Measurements from ENCODE around the gene FKBP3.
"Not testable (repeated sequence)": the region's sequence is repeated elsewhere in the genome, so short reads cannot be mapped to it uniquely, and the experiment has no call there.

FKBP3 gene

GRCh38 chr14:45112896-45113781 is 21.1 kb downstream of the FKBP3 start:
- no peak for DNase-seq (ENCODE audit: low read depth in 2 of 2)

GRCh38 chr14:45104561-45104960 is 29.7 kb downstream of the FKBP3 start:
- no peak for DNase-seq (ENCODE audit: low read depth in 2 of 2)

- DNase-seq (ENCODE audit: low read depth in 2 of 2): no peak
These were observed 30.5 kb downstream of the FKBP3 start for GRCh38 chr14:45103806-45104205.

GRCh38 chr14:45096218-45096617 is 38.1 kb downstream of the FKBP3 start:
- no peak for DNase-seq (ENCODE audit: low read depth in 2 of 2)

GRCh38 chr14:45095143-45095542 is 39.1 kb downstream of the FKBP3 start:
- DNase-seq (ENCODE audit: low read depth in 2 of 2): no peak

- DNase-seq (ENCODE audit: low read depth in 2 of 2): no peak
These were observed 40.0 kb downstream of the FKBP3 start for GRCh38 chr14:45094275-45094674.

GRCh38 chr14:45091710-45092109 is 42.6 kb downstream of the FKBP3 start:
- no peak for DNase-seq (ENCODE audit: low read depth in 2 of 2)

GRCh38 chr14:45089813-45090212 is 44.5 kb downstream of the FKBP3 start:
- DNase-seq (ENCODE audit: low read depth in 2 of 2): no peak

GRCh38 chr14:45084946-45085346 is 49.3 kb downstream of the FKBP3 start:
- no peak for DNase-seq (ENCODE audit: low read depth in 2 of 2)

GRCh38 chr14:45083976-45084722 is 50.1 kb downstream of the FKBP3 start, which contains the start of gene PRPF39:
PRPF39 (plus strand) TSS chr14:45084116; CDS start chr14:45095240, 11,124 bp downstream.
- DNase-seq (ENCODE audit: low read depth in 2 of 2): peak; percentile 92 to 95

GRCh38 chr14:45083617-45083975 is 50.7 kb downstream of the FKBP3 start:
- no peak for DNase-seq (ENCODE audit: low read depth in 2 of 2)

- DNase-seq (ENCODE audit: low read depth in 2 of 2): no peak
These were observed 51.9 kb downstream of the FKBP3 start for GRCh38 chr14:45082420-45082819.

- DNase-seq (ENCODE audit: low read depth in 2 of 2): not testable (repeated sequence)
These were observed 53.2 kb downstream of the FKBP3 start for GRCh38 chr14:45081096-45081495.

- not testable (repeated sequence) for DNase-seq (ENCODE audit: low read depth in 2 of 2)
These were observed 53.8 kb downstream of the FKBP3 start for GRCh38 chr14:45080416-45080968.

- DNase-seq (ENCODE audit: low read depth in 2 of 2): no peak
These were observed 56.0 kb downstream of the FKBP3 start for GRCh38 chr14:45078323-45078722.

GRCh38 chr14:45073231-45073879 is 60.9 kb downstream of the FKBP3 start:
- no peak for DNase-seq (ENCODE audit: low read depth in 2 of 2)

GRCh38 chr14:45072126-45072525 is 62.2 kb downstream of the FKBP3 start:
- DNase-seq (ENCODE audit: low read depth in 2 of 2): no peak

GRCh38 chr14:45070215-45070614 is 64.1 kb downstream of the FKBP3 start:
- no peak for DNase-seq (ENCODE audit: low read depth in 2 of 2)

GRCh38 chr14:45068396-45068795 is 65.9 kb downstream of the FKBP3 start:
- DNase-seq (ENCODE audit: low read depth in 2 of 2): no peak

- no peak for DNase-seq (ENCODE audit: low read depth in 2 of 2)
These were observed 67.6 kb downstream of the FKBP3 start for GRCh38 chr14:45066667-45067066.

GRCh38 chr14:45065956-45066355 is 68.3 kb downstream of the FKBP3 start:
- DNase-seq (ENCODE audit: low read depth in 2 of 2): no peak

Measured in stimulated activated CD8-positive, alpha-beta memory T cell treated with anti-CD3 and anti-CD28 coated beads, Interleukin-2, amount 100 ng/mL, for 48 hours (primary cell).